HAP-1 (cell line): ENCODE measurements around the gene PSMG1.
A peak's percentile ranks its signal among the peaks of the same experiment; 100 is the strongest.
"Not testable (repeated sequence)": the region's sequence is repeated elsewhere in the genome, so short reads cannot be mapped to it uniquely, and the experiment has no call there.

Experiments
- DNase-seq, 2 experiments: peaks; one replicate each; pipeline ENCODE4 v3.0.0-alpha.2; 2016 to 2020; ENCODE audit warnings: low spot score in 2 of 2
- H3K27me3 ChIP-seq: fragments of 250-450 bp; sonication (Bioruptor Pico); 2 replicates; pipeline ENCODE4 v1.5.1; 2020; ENCODE audit warnings: low read depth, mild to moderate bottlenecking, moderate library complexity
- H3K36me3 ChIP-seq: fragments of 250-450 bp; sonication (Bioruptor Pico); replicated peaks from 2 replicates; pipeline ENCODE4 v1.5.1; 2020; ENCODE audit warnings: mild to moderate bottlenecking
- H3K4me1 ChIP-seq: fragments of 250-450 bp; sonication (Bioruptor Pico); 2 replicates; pipeline ENCODE4 v1.5.1; 2020; ENCODE audit warnings: mild to moderate bottlenecking
- H3K4me3 ChIP-seq: fragments of 250-450 bp; sonication (Bioruptor Pico); 2 replicates; pipeline ENCODE4 v1.5.1; 2020; ENCODE audit warnings: mild to moderate bottlenecking, moderate library complexity
- H3K9me3 ChIP-seq: fragments of 250-450 bp; sonication (Bioruptor Pico); 2 replicates; pipeline ENCODE4 v1.5.1; 2020; ENCODE audit warnings: mild to moderate bottlenecking, moderate library complexity
- in situ Hi-C: fragments of 300-500 bp; cut with MboI; formaldehyde crosslinking; loops from 3 replicates; pipeline ENCODE4 v1.14.3; 2020; ENCODE audit warnings: low sequenced_read_pairs, inconsistent platforms, mixed read lengths

The PSMG1 gene

DNA sequence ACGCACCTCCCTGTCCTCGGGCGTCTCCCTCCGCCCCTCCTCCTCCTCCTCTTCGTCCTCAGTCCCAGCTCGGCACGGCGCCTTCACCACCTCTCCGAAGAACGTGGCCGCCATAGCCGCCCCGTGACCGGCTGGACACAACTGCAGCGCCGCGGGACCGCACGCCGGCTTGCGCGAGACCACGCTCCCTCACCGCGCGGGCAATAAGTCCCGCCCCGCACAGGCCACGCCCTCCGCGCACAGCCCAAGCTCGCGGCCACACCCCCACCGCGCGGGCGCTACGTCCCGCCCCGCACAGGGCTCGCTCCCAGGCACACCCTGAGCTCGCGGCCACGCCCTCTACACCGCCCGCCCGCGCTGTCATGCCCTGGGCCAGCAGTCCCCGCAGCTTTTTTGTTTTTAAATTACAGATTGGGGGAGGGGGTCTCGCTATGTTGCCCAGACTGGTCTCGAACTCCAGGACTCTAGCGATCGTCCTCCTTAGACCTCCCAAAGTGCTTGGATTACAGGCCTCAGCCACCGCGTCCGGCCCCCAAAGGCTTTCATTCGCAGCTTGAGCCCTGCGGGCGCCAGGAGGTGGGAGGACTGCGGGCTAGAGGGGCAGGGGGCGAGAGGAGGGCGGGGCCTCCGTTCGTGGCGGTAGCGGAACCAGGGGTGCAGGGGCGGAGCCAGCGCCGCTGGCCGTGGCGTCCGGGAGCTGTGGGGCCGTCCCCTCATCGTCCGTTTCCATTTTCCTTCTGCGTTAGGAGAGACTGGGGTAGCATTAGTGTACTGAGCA lies at the start of gene PSMG1:
TSS of gene PSMG1 (minus strand) at position 180 of the 778 bp plus-strand sequence. CDS start at position 114, 66 bp downstream.
- peaks cover 24% of the 10 kb centered on the region for H3K4me1 ChIP-seq
- in situ Hi-C loops: loop anchor here (10.0 kb wide), 1 partner anchor 261 kb away; the partner anchor contains the start of gene LCA5L
- peak within 1 kb of the TSS; percentile 83 for H3K4me3 ChIP-seq
- DNase-seq: peak; percentile 87 to 96
- H3K9me3 ChIP-seq: no peaks in the 10 kb centered on the region
- H3K27me3 ChIP-seq: no peaks in the 10 kb centered on the region
- H3K36me3 ChIP-seq: peaks cover 25% of the 10 kb centered on the region

- in situ Hi-C loops: no loop called here
- H3K36me3 ChIP-seq: peaks cover 47% of the 10 kb centered on the region
- H3K4me1 ChIP-seq: no peaks in the 10 kb centered on the region
- no peak overlapping the region for H3K4me3 ChIP-seq
- no peaks in the 10 kb centered on the region for H3K27me3 ChIP-seq
- no peaks in the 10 kb centered on the region for H3K9me3 ChIP-seq
- no peak for DNase-seq
These were observed 49.6 kb upstream of the PSMG1 start for GRCh38 chr21:39232861-39233291.

DNA sequence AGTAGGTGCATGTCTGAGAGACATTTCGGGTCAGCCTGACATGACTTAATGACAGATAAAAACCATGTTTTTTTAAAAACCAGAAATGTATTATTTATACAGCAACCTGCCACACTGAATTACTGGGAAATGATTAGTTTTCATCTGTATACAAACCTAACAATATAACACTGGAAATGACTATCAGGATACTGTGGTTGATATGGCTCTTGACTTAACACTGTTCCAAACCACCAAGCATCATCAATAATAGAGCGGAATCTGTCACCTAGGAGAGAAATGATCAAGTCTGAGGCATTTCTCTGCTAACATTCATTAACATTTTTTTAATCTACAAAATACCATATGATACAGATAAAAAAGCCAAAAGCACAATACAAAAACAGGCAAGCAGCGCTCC lies 41.7 kb upstream of the PSMG1 start:
- no peaks in the 10 kb centered on the region for H3K4me1 ChIP-seq
- H3K36me3 ChIP-seq: peaks cover 19% of the 10 kb centered on the region
- no peaks in the 10 kb centered on the region for H3K9me3 ChIP-seq
- H3K27me3 ChIP-seq: no peaks in the 10 kb centered on the region
- in situ Hi-C loops: no loop called here
- DNase-seq: no peak
- H3K4me3 ChIP-seq: no peak overlapping the region

- H3K4me1 ChIP-seq: no peaks in the 10 kb centered on the region
- no peaks in the 10 kb centered on the region for H3K9me3 ChIP-seq
- peaks cover 13% of the 10 kb centered on the region for H3K36me3 ChIP-seq
- H3K4me3 ChIP-seq: no peak overlapping the region
- no peak for DNase-seq
- in situ Hi-C loops: no loop called here
- no peaks in the 10 kb centered on the region for H3K27me3 ChIP-seq
These were observed 38.8 kb upstream of the PSMG1 start for GRCh38 chr21:39221997-39222486.

GRCh38 chr21:39221282-39221996 lies 38.2 kb upstream of the PSMG1 start:
- no peak overlapping the region for H3K4me3 ChIP-seq
- no peaks in the 10 kb centered on the region for H3K9me3 ChIP-seq
- peaks cover 13% of the 10 kb centered on the region for H3K36me3 ChIP-seq
- no peaks in the 10 kb centered on the region for H3K27me3 ChIP-seq
- H3K4me1 ChIP-seq: no peaks in the 10 kb centered on the region
- in situ Hi-C loops: no loop called here
- no peak for DNase-seq

DNA sequence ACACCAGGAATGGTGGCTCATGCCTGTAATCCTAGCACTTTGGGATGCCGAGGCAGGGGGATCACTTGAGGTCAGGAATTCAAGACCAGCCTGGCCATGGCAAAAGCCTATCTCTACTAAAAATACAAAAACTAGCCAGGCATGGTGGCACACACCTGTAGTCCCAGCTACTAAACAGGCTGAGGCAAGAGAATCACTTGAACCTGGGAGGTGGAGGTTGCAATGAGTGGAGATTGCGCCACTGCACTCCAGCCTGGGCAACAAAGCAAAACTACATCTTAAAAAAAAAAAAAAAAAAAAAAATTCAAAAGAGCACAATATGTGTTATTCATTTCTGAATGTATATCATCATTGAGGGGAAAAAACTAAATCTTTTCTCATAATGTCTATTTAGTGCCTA lies 37.6 kb upstream of the PSMG1 start:
- H3K4me1 ChIP-seq, DNase-seq, in situ Hi-C loops, H3K27me3 ChIP-seq, H3K9me3 ChIP-seq, H3K4me3 ChIP-seq: not testable (repeated sequence)
- H3K36me3 ChIP-seq: peaks cover 13% of the 10 kb centered on the region

GRCh38 chr21:39220150-39220549 lies 36.9 kb upstream of the PSMG1 start:
- in situ Hi-C loops: no loop called here
- H3K9me3 ChIP-seq: no peaks in the 10 kb centered on the region
- no peaks in the 10 kb centered on the region for H3K27me3 ChIP-seq
- H3K4me1 ChIP-seq: no peaks in the 10 kb centered on the region
- H3K4me3 ChIP-seq: no peak overlapping the region
- peaks cover 15% of the 10 kb centered on the region for H3K36me3 ChIP-seq
- DNase-seq: no peak

DNA sequence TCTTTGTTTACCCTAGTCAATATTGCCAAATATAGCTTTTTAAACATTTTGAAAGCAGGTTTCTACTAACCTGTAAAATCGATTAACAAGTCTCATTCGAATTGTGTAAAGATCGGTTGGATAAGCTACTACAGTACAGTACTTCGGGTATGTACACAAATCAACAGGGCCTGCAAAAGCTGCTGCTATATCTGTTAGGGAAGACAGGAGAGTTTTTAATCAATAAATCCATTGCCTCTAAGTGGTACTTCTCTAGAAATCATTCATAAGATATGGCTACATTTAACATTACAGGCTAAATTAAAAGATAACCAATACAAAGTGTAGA lies 34.8 kb upstream of the PSMG1 start:
- Histone ChIP-seq H3K36me3 (peaks cover 8% of the 10 kb centered on the region), H3K4me3 (no peak overlapping the region), H3K4me1 (no peaks in the 10 kb centered on the region), H3K9me3 (no peaks in the 10 kb centered on the region), H3K27me3 (no peaks in the 10 kb centered on the region)
- DNase-seq: no peak
- in situ Hi-C loops: no loop called here

- Histone ChIP-seq H3K9me3 (no peaks in the 10 kb centered on the region), H3K4me3 (no peak overlapping the region), H3K36me3 (peaks cover 8% of the 10 kb centered on the region), H3K27me3 (no peaks in the 10 kb centered on the region), H3K4me1 (no peaks in the 10 kb centered on the region)
- in situ Hi-C loops: no loop called here
- no peak for DNase-seq
These were observed 34.3 kb upstream of the PSMG1 start for GRCh38 chr21:39217356-39218081.

DNA sequence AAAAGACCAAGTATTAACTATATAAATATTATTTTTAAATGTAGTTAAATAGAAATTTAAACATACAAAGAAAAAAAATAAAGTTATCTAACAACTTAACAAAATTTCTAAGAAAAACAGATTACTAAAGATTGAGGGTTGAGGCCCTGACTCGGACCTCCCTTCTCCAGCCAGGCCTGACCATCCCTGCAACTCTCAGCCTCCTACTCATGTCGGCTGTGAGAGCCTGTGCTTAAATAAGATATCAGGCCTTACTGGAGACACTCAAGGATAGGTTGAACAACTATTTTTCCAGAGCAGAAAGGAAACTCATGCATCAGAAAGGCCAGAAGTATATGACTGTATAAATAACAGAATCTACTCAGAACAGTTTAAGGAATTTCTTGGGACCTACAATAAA lies 33.0 kb upstream of the PSMG1 start:
- Histone ChIP-seq H3K4me1 (no peaks in the 10 kb centered on the region), H3K9me3 (no peaks in the 10 kb centered on the region), H3K27me3 (no peaks in the 10 kb centered on the region), H3K4me3 (no peak overlapping the region), H3K36me3 (peaks cover 8% of the 10 kb centered on the region)
- in situ Hi-C loops: no loop called here
- no peak for DNase-seq

- in situ Hi-C loops: no loop called here
- H3K27me3 ChIP-seq: no peaks in the 10 kb centered on the region
- H3K4me1 ChIP-seq: no peaks in the 10 kb centered on the region
- peaks cover 11% of the 10 kb centered on the region for H3K36me3 ChIP-seq
- DNase-seq: no peak
- H3K9me3 ChIP-seq: no peaks in the 10 kb centered on the region
- H3K4me3 ChIP-seq: no peak overlapping the region
These were observed 31.8 kb upstream of the PSMG1 start for GRCh38 chr21:39215078-39215477.

DNA sequence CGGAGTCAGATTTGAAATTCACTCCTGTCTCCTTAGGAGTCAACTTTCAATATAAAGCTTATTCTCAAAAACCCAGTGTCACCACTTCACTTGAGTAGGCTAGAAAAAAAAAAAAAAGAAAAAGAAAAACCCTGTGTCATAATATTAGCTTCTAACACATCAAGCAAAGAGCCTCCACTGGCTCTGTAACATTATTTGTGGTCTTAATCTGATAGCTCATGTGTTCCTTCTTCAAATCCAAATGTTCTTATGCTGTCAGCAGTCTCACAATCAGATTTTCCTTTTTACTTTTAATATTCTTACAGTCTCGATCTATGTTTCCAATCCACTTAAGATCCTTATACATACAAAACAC lies 26.1 kb upstream of the PSMG1 start:
- Histone ChIP-seq H3K4me3 (no peak overlapping the region), H3K36me3 (peaks cover 34% of the 10 kb centered on the region), H3K27me3 (no peaks in the 10 kb centered on the region), H3K4me1 (no peaks in the 10 kb centered on the region; the same call in none of the 2 replicates), H3K9me3 (no peaks in the 10 kb centered on the region)
- in situ Hi-C loops: no loop called here
- DNase-seq: no peak

DNA sequence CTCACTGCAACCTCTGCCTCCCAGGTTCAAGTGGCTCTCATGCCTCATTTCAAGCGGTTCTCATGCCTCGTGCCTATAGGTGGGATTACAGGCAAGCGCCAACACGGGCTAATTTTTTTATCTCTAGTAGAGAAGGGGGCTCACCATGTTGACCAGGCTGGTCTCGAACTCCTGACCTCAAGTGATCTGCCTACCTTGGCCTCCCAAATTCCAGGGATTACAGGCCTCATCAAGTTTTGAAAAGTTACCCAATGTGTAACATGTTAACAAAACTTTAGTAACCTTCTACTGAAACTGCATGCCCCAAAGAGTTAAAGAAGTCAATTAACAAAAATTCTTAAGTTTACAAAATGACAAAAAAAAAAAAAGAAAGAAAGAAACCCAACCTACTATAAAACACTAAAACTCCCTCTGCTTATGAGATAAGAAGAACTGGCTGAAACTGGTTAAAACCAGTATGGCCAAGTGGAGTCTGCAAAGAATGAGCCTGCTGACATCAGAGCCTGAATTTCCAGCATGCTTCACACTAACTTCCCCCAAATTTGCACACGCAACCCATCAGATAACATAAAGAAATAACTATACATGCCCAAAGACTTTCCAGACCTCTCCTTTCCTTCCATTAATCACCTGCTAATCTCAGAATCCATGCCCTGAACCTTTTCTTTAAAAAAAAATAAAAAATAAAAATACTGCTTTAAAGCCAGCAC lies 25.5 kb upstream of the PSMG1 start:
- in situ Hi-C loops: no loop called here

More for the DNA sequence above, 25.5 kb upstream of the PSMG1 start:
- Histone ChIP-seq H3K4me1 (no peaks in the 10 kb centered on the region; the same call in none of the 2 replicates), H3K4me3 (no peak overlapping the region), H3K9me3 (no peaks in the 10 kb centered on the region), H3K36me3 (peaks cover 34% of the 10 kb centered on the region), H3K27me3 (no peaks in the 10 kb centered on the region)
- no peak for DNase-seq
